Measurements from ENCODE around the gene PUS7L.

PUS7L gene

DNA sequence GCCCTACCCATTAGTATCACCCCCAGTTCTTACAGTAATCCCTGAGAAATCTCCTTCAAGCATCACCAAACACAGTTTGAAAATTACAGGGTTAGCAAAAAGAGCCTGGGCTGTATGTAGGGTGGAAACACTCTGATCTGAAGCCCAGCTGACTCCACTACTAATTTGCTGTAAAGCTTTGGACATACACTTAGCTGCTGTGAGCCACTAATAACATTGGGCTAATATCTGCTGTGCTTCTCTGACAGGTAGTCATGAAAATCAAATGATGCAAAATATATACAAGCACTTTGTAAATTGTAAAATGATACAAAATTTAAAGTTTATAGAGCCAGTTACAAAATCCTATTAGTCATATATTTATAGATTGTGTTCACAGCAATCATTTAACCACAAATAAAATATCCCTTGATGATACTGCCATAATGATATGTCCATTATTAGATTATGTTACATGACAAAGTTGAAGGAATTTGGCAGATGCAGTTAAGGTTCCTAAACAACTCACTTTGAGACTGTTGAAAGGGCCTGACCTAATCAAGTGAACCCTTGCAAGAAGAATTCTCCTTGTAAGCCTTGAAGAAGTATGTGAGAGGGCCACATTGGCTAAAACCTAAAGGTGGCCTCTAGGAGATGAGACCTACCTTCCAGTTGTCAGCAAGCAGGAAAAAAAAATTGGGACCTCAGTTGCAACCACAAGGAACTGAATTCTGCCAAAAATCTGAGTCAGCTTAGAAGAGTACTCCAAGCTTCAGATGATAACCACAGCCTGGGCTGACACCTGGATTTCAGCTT, 28.5 kb upstream of the PUS7L start:
- Histone ChIP-seq H3K4me1 (ENCODE audit: control insufficient read depth in 2 of 2, insufficient read depth in 2 of 2, low read length in 2 of 2) (no peaks in the 10 kb centered on the region), H3K27me3 (ENCODE audit: control insufficient read depth in 2 of 2, insufficient read depth in 2 of 2, low read length in 2 of 2) (no peaks in the 10 kb centered on the region), H3K27ac (ENCODE audit: low read depth in 2 of 2, low read length in 2 of 2) (no peak overlapping the region), H3K4me3 (ENCODE audit: low read length in 2 of 2) (no peak overlapping the region), H3K9ac (ENCODE audit: low read depth in 1 of 2, low read length in 2 of 2) (no peak overlapping the region), H3K36me3 (ENCODE audit: control insufficient read depth in 2 of 2, insufficient read depth in 2 of 2, low read length in 2 of 2) (peaks cover 37 to 39% of the 10 kb centered on the region in 2 donors), H3K9me3 (ENCODE audit: control insufficient read depth in 2 of 2, low read length in 2 of 2) (no peaks in the 10 kb centered on the region)

DNA sequence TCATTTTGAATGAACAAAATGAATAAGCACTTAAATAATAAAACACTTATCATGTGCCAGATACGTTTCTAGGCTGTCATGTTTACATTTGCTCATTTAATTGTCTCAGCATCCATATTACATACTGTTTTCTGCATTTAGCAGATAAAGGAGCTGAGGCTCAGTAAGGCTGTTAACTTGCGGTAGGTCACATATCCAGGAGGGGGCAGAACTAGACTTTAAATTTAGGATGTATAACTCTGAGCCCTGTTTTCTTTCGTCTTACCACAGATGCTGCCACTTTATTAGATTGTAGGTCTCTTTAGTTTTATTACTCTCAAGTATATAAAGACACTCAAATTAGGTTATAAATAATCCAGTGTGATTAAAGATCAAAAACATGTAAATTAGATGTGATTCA, 17.9 kb upstream of the PUS7L start:
- Histone ChIP-seq H3K36me3 (ENCODE audit: control insufficient read depth in 2 of 2, insufficient read depth in 2 of 2, low read length in 2 of 2) (peaks cover 44 to 49% of the 10 kb centered on the region in 2 donors), H3K9me3 (ENCODE audit: control insufficient read depth in 2 of 2, low read length in 2 of 2) (no peaks in the 10 kb centered on the region), H3K27me3 (ENCODE audit: control insufficient read depth in 2 of 2, insufficient read depth in 2 of 2, low read length in 2 of 2) (no peaks in the 10 kb centered on the region), H3K4me3 (ENCODE audit: low read length in 2 of 2) (no peak overlapping the region), H3K9ac (ENCODE audit: low read depth in 1 of 2, low read length in 2 of 2) (no peak overlapping the region), H3K27ac (ENCODE audit: low read depth in 2 of 2, low read length in 2 of 2) (no peak overlapping the region), H3K4me1 (ENCODE audit: control insufficient read depth in 2 of 2, insufficient read depth in 2 of 2, low read length in 2 of 2) (no peaks in the 10 kb centered on the region)

DNA sequence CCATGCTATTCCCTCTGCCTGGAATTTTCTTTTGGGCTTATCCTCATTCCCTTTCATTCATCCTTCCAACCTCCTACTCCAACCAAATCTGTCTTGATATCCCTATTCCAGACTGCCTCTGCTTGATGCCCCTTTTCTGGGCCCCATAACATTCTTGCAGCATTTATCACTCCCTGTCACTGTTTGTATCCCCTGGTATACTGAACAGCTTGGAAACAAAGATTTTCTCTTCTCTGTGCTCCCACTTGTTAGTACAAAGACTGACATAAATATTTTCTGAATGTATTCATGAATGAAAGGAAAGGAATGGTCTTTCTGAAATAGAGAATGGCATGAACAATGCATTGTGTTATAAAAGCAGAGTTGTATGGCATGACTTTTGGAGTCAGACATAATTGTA, 7.7 kb upstream of the PUS7L start:
- Histone ChIP-seq H3K9me3 (ENCODE audit: control insufficient read depth in 2 of 2, low read length in 2 of 2) (no peaks in the 10 kb centered on the region), H3K27me3 (ENCODE audit: control insufficient read depth in 2 of 2, insufficient read depth in 2 of 2, low read length in 2 of 2) (no peaks in the 10 kb centered on the region), H3K4me3 (ENCODE audit: low read length in 2 of 2) (no peak overlapping the region), H3K36me3 (ENCODE audit: control insufficient read depth in 2 of 2, insufficient read depth in 2 of 2, low read length in 2 of 2) (peaks cover 14 to 22% of the 10 kb centered on the region in 2 donors), H3K27ac (ENCODE audit: low read depth in 2 of 2, low read length in 2 of 2) (no peak overlapping the region), H3K4me1 (ENCODE audit: control insufficient read depth in 2 of 2, insufficient read depth in 2 of 2, low read length in 2 of 2) (no peaks in the 10 kb centered on the region), H3K9ac (ENCODE audit: low read depth in 1 of 2, low read length in 2 of 2) (no peak overlapping the region)

DNA sequence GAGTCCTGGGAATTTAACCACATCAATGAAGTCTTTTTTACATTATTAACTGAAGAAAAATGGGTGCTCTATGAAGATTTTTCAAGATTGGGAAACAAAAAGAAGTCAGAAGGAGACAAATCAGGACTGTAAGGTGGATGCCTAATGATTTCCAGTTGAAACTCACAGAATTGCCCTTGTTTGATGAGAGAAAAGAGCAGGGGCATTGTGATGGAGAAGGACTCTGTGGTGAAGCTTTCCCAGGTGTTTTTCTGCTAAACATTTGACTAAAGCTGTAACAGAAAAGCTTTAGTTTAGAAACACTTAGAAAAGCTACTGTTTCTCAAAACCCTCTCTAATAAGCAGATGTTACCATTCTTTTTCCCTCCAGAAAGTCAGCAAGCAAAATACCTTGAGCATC, 5.9 kb upstream of the PUS7L start:
- Histone ChIP-seq H3K27ac (ENCODE audit: low read depth in 2 of 2, low read length in 2 of 2) (no peak overlapping the region), H3K4me3 (ENCODE audit: low read length in 2 of 2) (no peak overlapping the region), H3K4me1 (ENCODE audit: control insufficient read depth in 2 of 2, insufficient read depth in 2 of 2, low read length in 2 of 2) (peaks cover 7 to 11% of the 10 kb centered on the region in 2 donors), H3K27me3 (ENCODE audit: control insufficient read depth in 2 of 2, insufficient read depth in 2 of 2, low read length in 2 of 2) (no peaks in the 10 kb centered on the region), H3K9ac (ENCODE audit: low read depth in 1 of 2, low read length in 2 of 2) (no peak overlapping the region), H3K9me3 (ENCODE audit: control insufficient read depth in 2 of 2, low read length in 2 of 2) (no peaks in the 10 kb centered on the region), H3K36me3 (ENCODE audit: control insufficient read depth in 2 of 2, insufficient read depth in 2 of 2, low read length in 2 of 2) (peaks cover 5 to 13% of the 10 kb centered on the region in 2 donors)

DNA sequence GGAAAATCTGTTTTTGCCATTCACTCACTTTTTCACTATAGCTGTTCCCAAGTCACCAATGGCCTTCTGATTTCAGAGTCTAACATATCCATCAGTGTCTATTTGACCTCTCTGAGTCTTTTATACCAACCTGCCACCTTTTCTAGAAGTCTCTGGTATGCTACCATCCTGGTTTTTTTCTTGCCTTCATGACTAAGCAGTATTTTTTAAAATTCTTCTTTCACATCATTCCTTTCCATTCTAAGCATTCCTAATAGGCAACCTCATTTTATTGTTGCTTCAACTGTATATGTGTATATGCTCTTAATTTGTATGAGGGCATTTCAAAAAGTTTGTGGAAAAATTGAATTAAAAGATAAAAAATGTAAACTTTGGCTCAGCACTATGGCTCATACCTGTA, 5.2 kb upstream of the PUS7L start:
- H3K9me3 ChIP-seq (ENCODE audit: control insufficient read depth in 2 of 2, low read length in 2 of 2): no peaks in the 10 kb centered on the region
- no peaks in the 10 kb centered on the region for H3K27me3 ChIP-seq (ENCODE audit: control insufficient read depth in 2 of 2, insufficient read depth in 2 of 2, low read length in 2 of 2)
- H3K27ac ChIP-seq (ENCODE audit: low read depth in 2 of 2, low read length in 2 of 2): no peak overlapping the region
- H3K4me3 ChIP-seq (ENCODE audit: low read length in 2 of 2): no peak overlapping the region
- peaks cover 7 to 11% of the 10 kb centered on the region in 2 donors for H3K4me1 ChIP-seq (ENCODE audit: control insufficient read depth in 2 of 2, insufficient read depth in 2 of 2, low read length in 2 of 2)
- peaks cover 2 to 8% of the 10 kb centered on the region in 2 donors for H3K36me3 ChIP-seq (ENCODE audit: control insufficient read depth in 2 of 2, insufficient read depth in 2 of 2, low read length in 2 of 2)
- H3K9ac ChIP-seq (ENCODE audit: low read depth in 1 of 2, low read length in 2 of 2): no peak overlapping the region

DNA sequence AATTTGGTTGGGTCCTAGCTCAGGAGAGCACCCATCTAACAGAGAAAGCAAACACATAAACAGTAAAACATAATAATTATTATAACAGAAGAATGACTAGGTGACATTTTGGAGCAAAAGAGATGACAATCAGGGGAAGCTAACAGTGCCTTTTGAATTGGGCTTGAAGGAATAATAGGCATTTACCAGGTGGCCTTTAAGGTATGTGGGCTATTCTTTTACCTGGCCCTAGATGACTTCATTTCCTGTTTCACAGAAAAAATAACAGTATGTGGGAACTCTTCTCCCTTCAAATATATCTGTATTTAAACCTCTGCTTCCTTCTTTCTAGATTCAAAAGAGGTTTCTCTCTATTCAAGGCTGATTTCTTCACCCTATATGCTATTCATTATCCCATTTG, 4.0 kb upstream of the PUS7L start:
- H3K27me3 ChIP-seq (ENCODE audit: control insufficient read depth in 2 of 2, insufficient read depth in 2 of 2, low read length in 2 of 2): no peaks in the 10 kb centered on the region
- no peak overlapping the region for H3K9ac ChIP-seq (ENCODE audit: low read depth in 1 of 2, low read length in 2 of 2)
- no peaks in the 10 kb centered on the region for H3K9me3 ChIP-seq (ENCODE audit: control insufficient read depth in 2 of 2, low read length in 2 of 2)
- H3K36me3 ChIP-seq (ENCODE audit: control insufficient read depth in 2 of 2, insufficient read depth in 2 of 2, low read length in 2 of 2): no peaks in the 10 kb centered on the region
- no peak overlapping the region for H3K27ac ChIP-seq (ENCODE audit: low read depth in 2 of 2, low read length in 2 of 2)
- H3K4me1 ChIP-seq (ENCODE audit: control insufficient read depth in 2 of 2, insufficient read depth in 2 of 2, low read length in 2 of 2): peaks cover 13 to 17% of the 10 kb centered on the region in 2 donors
- no peak overlapping the region for H3K4me3 ChIP-seq (ENCODE audit: low read length in 2 of 2)

DNA sequence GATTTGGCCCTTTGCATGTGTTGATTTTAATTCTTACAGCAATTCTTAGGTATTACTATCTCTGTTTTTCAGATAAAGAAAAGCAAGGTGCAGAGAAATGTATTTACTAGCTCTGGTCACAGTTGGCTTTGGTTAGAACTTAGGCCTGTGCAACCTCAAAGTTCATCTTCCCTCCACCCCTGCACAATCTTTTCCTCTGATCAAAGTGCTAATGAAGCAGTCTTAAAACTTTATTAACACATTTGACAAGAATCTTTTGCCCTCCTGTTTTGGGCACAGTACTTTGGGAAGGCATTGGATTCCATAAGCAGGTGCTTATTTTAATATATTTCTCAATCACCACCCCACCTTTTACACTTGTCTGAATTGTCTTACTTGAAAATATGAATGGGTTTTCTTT, 2.9 kb upstream of the PUS7L start:
- no peaks in the 10 kb centered on the region for H3K9me3 ChIP-seq (ENCODE audit: control insufficient read depth in 2 of 2, low read length in 2 of 2)
- no peak overlapping the region for H3K9ac ChIP-seq (ENCODE audit: low read depth in 1 of 2, low read length in 2 of 2)
- H3K4me3 ChIP-seq (ENCODE audit: low read length in 2 of 2): no peak overlapping the region
- H3K36me3 ChIP-seq (ENCODE audit: control insufficient read depth in 2 of 2, insufficient read depth in 2 of 2, low read length in 2 of 2): no peaks in the 10 kb centered on the region
- H3K27me3 ChIP-seq (ENCODE audit: control insufficient read depth in 2 of 2, insufficient read depth in 2 of 2, low read length in 2 of 2): no peaks in the 10 kb centered on the region
- H3K4me1 ChIP-seq (ENCODE audit: control insufficient read depth in 2 of 2, insufficient read depth in 2 of 2, low read length in 2 of 2): peaks cover 15 to 18% of the 10 kb centered on the region in 2 donors
- H3K27ac ChIP-seq (ENCODE audit: low read depth in 2 of 2, low read length in 2 of 2): no peak overlapping the region

DNA sequence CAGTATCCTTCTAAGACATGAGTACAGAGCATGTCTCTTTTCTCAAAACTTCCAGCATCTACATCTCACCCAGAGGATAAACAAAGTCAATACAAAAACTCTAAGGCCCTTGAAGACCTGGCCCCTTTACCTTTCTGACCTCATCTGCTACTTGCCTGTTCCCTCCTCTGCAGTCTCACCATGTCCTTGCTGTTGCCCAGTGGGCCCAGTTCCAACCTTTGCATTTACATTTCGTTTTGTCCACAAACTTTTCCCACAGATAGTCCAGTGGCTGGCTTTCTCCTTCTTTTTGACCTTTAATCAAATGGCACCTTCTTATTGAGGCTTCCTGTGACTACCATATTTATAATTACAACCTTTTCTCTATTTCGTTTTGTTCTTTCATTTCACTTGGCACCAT, 1.8 kb upstream of the PUS7L start:
- Histone ChIP-seq H3K27me3 (ENCODE audit: control insufficient read depth in 2 of 2, insufficient read depth in 2 of 2, low read length in 2 of 2) (no peaks in the 10 kb centered on the region), H3K9me3 (ENCODE audit: control insufficient read depth in 2 of 2, low read length in 2 of 2) (no peaks in the 10 kb centered on the region), H3K4me3 (ENCODE audit: low read length in 2 of 2) (peak overlapping the region in 1 of 2 donors; percentile 96), H3K36me3 (ENCODE audit: control insufficient read depth in 2 of 2, insufficient read depth in 2 of 2, low read length in 2 of 2) (no peaks in the 10 kb centered on the region), H3K9ac (ENCODE audit: low read depth in 1 of 2, low read length in 2 of 2) (no peak overlapping the region), H3K4me1 (ENCODE audit: control insufficient read depth in 2 of 2, insufficient read depth in 2 of 2, low read length in 2 of 2) (peaks cover 15 to 18% of the 10 kb centered on the region in 2 donors), H3K27ac (ENCODE audit: low read depth in 2 of 2, low read length in 2 of 2) (no peak overlapping the region)

DNA sequence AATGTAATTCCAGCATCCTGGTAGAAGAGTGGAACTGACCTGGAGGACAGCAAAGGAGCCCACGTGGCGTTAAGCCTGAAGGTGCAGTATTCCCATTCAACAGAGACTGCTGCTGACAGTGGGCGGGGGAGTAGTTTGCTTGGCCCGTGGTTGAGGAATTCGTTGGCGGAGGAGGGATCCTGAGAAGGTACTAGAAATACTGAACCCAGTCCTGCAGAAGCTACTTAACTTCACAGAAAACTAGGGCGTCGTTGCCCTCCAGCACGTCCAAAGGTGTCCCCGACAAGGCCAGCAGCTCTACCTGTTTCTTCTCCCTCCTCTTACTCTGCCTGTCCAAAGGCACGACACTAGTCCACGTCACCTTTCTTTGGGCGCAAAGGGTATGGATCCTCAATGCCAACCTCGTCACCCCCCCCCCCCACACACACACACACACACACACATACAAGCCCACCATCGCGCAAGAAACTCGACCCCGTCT, 303 bp downstream of the PUS7L start:
- Histone ChIP-seq H3K4me1 (ENCODE audit: control insufficient read depth in 2 of 2, insufficient read depth in 2 of 2, low read length in 2 of 2) (peaks cover 15 to 18% of the 10 kb centered on the region in 2 donors), H3K9ac (ENCODE audit: low read depth in 1 of 2, low read length in 2 of 2) (peak overlapping the region; percentile 61 to 78), H3K9me3 (ENCODE audit: control insufficient read depth in 2 of 2, low read length in 2 of 2) (no peaks in the 10 kb centered on the region), H3K36me3 (ENCODE audit: control insufficient read depth in 2 of 2, insufficient read depth in 2 of 2, low read length in 2 of 2) (no peaks in the 10 kb centered on the region), H3K27ac (ENCODE audit: low read depth in 2 of 2, low read length in 2 of 2) (peak overlapping the region; percentile 96), H3K4me3 (ENCODE audit: low read length in 2 of 2) (peak overlapping the region; percentile 85 to 96), H3K27me3 (ENCODE audit: control insufficient read depth in 2 of 2, insufficient read depth in 2 of 2, low read length in 2 of 2) (no peaks in the 10 kb centered on the region)

DNA sequence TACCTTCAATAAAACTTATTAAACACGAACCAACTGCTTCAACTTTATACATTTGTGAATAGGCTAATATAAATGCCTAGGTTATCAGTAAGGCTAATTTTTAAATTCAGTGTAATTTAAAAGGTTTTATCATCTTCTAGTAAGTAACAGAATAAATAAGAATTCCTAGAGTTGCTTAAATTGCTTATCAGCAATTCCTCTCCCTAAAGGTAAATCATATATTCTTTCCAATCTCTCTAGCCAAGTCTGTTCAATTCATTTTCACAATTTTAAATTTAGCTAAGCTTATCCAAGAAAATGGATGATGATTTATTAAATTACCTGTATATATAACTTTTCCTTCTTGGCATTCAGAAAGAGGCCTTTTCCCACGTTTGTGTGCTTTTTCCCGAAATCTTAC, 4.6 kb downstream of the PUS7L start:
- H3K9me3 ChIP-seq (ENCODE audit: control insufficient read depth in 2 of 2, low read length in 2 of 2): no peaks in the 10 kb centered on the region
- no peaks in the 10 kb centered on the region for H3K27me3 ChIP-seq (ENCODE audit: control insufficient read depth in 2 of 2, insufficient read depth in 2 of 2, low read length in 2 of 2)
- H3K4me1 ChIP-seq (ENCODE audit: control insufficient read depth in 2 of 2, insufficient read depth in 2 of 2, low read length in 2 of 2): peaks cover 7 to 8% of the 10 kb centered on the region in 2 donors
- no peak overlapping the region for H3K27ac ChIP-seq (ENCODE audit: low read depth in 2 of 2, low read length in 2 of 2)
- H3K9ac ChIP-seq (ENCODE audit: low read depth in 1 of 2, low read length in 2 of 2): no peak overlapping the region
- no peaks in the 10 kb centered on the region for H3K36me3 ChIP-seq (ENCODE audit: control insufficient read depth in 2 of 2, insufficient read depth in 2 of 2, low read length in 2 of 2)
- no peak overlapping the region for H3K4me3 ChIP-seq (ENCODE audit: low read length in 2 of 2)

Data from mucosa of rectum (tissue), 2 donors.